Stimulated activated CD8-positive, alpha-beta memory T cell treated with anti-CD3 and anti-CD28 coated beads, Interleukin-7, amount 100 ng/mL, for 48 hours (primary cell): Measurements from ENCODE around the gene FOXM1.
"Not testable (repeated sequence)": the region's sequence is repeated elsewhere in the genome, so short reads cannot be mapped to it uniquely, and the experiment has no call there.

Source experiments
- DNase-seq, 2 donors: peaks; one replicate each; pipeline ENCODE4 v3.0.0-alpha.2; 2020; ENCODE audit warnings: low read depth in 1 of 2; ENCODE audit errors: extremely low read depth in 1 of 2

The FOXM1 gene

DNA sequence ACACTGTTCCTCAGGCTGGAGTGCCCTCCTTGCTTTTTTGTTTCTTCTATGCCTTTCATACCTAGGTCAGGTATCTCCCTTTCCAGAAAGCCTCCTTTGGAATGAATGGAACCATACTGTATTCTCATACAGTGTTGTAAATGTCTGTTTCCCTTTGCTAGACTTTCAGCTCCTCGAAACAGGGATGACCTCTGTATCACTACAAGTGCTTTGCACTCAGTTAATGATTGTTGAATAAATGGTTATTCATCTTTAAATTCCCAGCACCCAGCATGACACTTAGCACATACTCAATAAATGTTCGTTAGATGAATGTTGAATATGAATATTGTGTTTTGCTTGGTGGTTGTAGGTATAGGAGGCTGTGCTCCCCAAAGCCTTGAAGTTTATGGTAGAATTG lies 7.8 kb upstream of the FOXM1 start:
- DNase-seq, result no peak

DNA sequence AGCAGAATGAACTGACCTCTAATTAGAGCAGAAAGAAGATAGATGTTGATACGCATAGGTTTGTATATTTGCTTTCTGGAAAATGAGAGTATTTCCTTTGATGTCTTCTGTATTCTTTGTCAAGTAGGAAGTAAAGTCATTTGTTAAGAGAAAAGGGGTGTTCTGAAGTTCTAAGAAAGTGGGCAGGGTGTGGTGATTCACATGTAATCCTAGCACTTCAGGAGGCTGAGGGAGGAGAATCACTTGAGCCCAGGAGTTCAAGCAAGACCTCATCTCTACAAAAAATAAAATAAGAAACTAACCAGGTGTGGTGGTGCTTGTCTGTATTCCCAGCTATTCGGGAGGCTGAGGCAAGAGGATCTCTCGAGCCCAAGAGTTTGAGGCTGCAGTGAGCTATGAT lies 2.9 kb upstream of the FOXM1 start:
- DNase-seq, result no peak

GRCh38 chr12:2877953-2878732 lies 1.2 kb upstream of the FOXM1 start:
- DNase-seq, result no peak

DNA sequence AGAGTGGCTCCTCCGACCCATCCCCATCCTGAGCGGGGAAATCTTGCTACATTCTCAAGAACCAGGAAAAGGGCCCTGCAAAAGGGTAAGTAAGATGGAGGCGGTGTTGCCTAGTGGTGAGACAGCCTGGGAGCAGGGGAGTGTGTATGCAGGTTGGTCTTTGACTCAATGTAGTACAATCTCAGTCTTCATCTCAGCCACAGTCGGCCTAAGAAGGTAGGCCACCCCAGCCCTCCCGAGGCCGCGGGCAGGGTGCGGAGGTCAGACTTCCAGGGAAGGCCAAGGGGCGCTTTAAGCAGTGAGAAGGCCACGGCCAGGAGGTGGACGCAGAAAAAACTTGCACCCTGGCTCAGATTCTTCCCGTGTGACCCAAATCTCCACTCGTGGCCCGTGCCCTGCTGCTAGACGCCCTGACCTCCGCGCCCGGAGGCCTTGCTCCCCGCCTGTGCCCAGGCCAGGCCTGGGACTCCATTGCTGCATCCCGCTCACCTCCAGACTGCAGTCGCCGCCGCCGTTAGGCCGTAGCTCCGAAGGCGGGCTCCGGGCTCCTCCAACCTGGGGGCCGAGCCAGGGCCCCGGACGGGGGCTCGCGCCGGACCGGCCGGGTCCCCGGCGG lies 435 bp downstream of the FOXM1 start:
- DNase-seq, result no peak

GRCh38 chr12:2868986-2869632 lies 7.9 kb downstream of the FOXM1 start:
- DNase-seq, result not testable (repeated sequence)

- no peak for DNase-seq
Measured at GRCh38 chr12:2864198-2864597, 12.8 kb downstream of the FOXM1 start.

GRCh38 chr12:2863402-2863801 lies 13.6 kb downstream of the FOXM1 start:
- DNase-seq, result not testable (repeated sequence)

DNA sequence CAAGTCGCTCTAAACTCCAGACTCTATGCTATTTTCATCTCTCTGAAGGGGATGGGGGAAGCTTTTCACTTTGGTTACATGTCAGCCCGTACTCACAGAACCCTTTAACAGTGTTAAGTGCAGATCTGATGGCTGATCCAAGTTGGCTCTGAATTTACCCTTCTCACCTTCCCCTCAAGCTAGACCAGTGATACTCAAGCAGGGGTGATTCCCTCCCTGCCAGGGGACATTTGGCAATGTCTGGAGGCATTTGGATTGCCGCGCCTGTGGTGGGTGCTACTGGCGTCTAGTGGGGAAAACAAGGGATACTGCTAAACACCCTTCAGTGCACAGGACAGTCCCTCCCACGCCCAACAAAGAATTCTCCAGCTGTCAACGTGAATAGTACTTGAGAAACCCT lies 14.1 kb downstream of the FOXM1 start:
- DNase-seq, result no peak

DNA sequence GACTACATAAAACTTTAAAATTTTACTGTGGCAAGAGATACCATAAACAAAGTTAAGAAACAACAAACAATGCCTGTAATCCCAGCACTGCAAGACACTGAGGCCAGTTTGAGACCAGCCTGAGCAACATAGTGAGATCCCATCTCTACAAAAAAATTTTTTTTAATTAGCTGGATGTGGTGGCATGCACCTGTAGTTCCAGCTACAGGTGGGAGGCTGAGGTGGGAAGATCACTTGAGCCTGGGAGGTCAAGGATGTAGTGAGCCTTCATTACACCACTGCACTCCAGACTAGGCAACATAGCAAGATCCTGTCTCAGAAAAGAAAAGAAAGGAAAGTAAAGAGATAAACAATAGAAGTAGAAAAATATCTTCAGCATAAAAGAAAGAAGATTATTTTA lies 16.8 kb downstream of the FOXM1 start:
- DNase-seq, result no peak

- DNase-seq, result no peak
Measured at GRCh38 chr12:2858944-2859421, 18.0 kb downstream of the FOXM1 start.

DNA sequence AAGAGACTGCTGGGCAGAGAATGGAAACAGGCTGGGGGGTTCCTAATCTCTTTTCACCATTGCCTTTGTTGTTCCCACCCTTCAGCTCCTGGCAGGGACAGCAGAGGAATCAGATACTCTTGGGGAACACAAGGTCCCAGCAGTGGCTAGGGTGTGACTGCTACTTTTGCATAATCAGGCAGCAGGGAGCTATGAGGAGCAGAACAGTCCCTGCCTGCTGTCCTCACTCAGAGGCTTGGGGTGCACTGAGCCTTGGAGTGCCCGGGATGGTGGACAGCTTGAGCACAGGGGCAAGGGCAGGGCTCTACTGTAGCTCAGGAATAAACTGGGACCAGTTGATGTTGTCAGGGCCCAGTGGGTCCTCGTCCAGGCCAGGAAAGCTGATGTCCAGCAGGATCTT lies 18.6 kb downstream of the FOXM1 start:
- no peak for DNase-seq

- DNase-seq, result no peak
Measured at GRCh38 chr12:2857576-2857975, 19.4 kb downstream of the FOXM1 start.

- DNase-seq, result no peak
Measured at GRCh38 chr12:2857021-2857431, 19.9 kb downstream of the FOXM1 start, which contains the start of gene TEX52. TSS of gene TEX52 (minus strand) at chr12:2857039. CDS start at chr12:2857026, 13 bp downstream.

- DNase-seq, result no peak
Measured at GRCh38 chr12:2856051-2856450, 20.9 kb downstream of the FOXM1 start.

DNA sequence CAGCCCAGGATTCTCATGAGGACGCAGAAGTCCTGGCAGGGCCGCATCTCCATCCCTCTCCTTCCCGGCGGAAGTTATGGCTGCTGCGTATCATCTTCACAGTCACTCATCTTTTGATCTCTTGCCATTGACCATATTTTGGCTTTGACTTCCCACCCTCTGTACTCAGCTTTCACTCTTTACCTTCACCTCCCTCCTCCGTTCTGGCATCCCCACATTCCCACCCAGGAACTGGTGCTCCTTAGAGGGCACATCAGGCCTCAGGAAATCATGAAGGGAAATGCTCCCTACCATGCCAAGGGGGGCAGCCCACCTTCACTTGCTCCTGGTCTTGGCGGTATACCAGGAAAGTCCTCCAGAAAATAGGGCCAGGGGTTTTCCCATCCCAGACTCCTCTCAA lies 21.4 kb downstream of the FOXM1 start:
- no peak for DNase-seq

DNA sequence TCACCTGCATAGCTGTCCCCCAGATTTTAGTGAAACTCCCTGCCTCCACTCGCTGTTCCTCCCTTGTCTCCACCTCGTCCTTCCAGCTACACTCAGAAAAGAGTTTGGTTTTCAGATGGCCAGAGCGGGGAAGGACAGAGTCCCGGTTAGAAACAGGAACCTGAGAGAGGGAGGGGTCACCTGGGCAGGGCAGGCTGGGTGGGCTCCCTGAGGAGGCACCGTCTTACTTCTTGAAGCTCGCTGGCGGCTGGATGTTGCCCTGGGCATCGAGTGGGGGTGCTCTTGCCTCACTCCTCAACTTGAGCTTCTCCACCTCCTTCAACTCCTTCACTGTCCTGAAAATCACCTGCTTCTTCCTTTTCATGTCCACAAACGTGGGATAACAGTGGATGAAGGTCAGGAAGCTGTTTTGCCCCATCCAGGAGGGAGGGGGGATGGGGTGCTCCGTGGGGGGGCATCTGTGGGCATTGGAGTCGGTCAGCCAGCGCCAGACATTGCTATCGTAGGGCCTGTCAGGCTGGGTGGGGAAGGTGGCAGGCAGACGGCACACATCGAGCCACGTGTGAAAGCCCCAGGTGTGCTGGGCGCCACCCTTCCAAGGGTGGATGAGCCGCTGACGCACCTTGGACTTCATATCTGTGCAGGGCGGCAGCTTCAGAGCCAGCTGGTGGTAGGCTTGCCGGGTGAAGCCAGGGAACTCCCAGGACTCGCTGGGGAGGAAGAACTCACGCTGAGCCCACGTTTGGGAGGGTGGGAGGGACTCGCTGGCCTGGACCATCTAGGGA lies 22.1 kb downstream of the FOXM1 start:
- no peak for DNase-seq

- peak; percentile 6 to 27 for DNase-seq
Measured at GRCh38 chr12:2853626-2854025, 23.3 kb downstream of the FOXM1 start.

DNA sequence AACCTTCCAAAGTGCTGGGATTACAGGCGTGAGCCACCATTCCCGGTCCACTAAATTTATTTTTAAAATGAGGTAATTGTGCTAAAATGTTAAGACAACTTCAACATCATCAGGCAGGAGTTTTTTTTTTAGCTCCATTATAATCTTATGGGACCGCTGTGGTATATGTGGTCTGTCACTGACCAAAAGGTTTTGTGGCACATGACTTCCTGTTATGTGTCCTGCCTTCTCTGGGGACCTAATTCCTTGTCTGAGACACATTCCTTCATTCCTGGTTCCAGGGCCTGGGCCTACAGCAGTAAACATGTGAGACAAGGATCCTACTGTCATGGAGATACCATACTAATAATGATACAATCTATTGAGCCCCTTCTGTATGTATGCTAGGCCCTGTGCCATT lies 25.0 kb downstream of the FOXM1 start:
- no peak for DNase-seq

DNA sequence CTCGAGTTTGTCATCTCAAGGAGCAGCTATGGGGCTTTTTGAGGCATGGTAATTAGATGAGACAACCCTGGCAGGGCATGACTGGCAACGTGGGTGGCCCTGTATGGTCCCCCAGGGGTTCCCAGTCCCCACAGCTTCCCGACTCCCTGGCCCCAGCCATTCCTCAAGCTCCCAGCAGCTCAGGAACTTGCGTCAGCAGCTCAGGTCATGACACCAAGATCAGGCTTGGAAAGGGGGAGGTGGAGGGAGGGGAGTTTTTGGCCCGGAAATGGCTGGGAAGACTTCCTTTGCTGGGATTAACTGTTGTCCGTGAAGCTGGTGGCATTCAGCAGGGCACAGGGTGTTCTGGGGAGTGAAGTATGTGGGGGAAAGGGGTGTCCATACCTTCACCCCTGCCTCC lies 31.7 kb downstream of the FOXM1 start:
- DNase-seq, result no peak

- DNase-seq, result no peak
Measured at GRCh38 chr12:2844786-2845185, 32.2 kb downstream of the FOXM1 start.

GRCh38 chr12:2842948-2843347 lies 34.0 kb downstream of the FOXM1 start:
- DNase-seq, result no peak
